Inflammatory macrophage treated with lipopolysaccharide for 4 hours (primary cell): ENCODE measurements around the gene RABL6.
A peak's percentile ranks its signal among the peaks of the same experiment; 100 is the strongest.
"Not testable (repeated sequence)": the region's sequence is repeated elsewhere in the genome, so short reads cannot be mapped to it uniquely, and the experiment has no call there.

Experiments
- DNase-seq: peaks from one replicate; pipeline ENCODE4 v3.0.0-alpha.2; 2020

Gene RABL6

GRCh38 chr9:136796775-136797347, 10.9 kb upstream of the RABL6 start:
- DNase-seq = not testable (repeated sequence)

- DNase-seq = no peak
These were observed 9.1 kb upstream of the RABL6 start for GRCh38 chr9:136798708-136799078.

- DNase-seq = no peak
These were observed 8.5 kb upstream of the RABL6 start for GRCh38 chr9:136799079-136799853.

GRCh38 chr9:136799854-136800657, 7.7 kb upstream of the RABL6 start:
- DNase-seq = peak; percentile 39

- DNase-seq = no peak
These were observed 5.4 kb upstream of the RABL6 start for GRCh38 chr9:136802321-136802720.

- not testable (repeated sequence) for DNase-seq
These were observed 4.7 kb upstream of the RABL6 start for GRCh38 chr9:136803009-136803550.

GRCh38 chr9:136803551-136804508, 3.9 kb upstream of the RABL6 start:
- no peak for DNase-seq

GRCh38 chr9:136804509-136805206, 3.1 kb upstream of the RABL6 start:
- no peak for DNase-seq

- DNase-seq = no peak
These were observed 2.5 kb upstream of the RABL6 start for GRCh38 chr9:136805207-136805740.

GRCh38 chr9:136806067-136806466, 1.7 kb upstream of the RABL6 start:
- DNase-seq = no peak

- DNase-seq = no peak
These were observed 1.0 kb upstream of the RABL6 start for GRCh38 chr9:136806631-136807201.

- no peak for DNase-seq
These were observed 492 bp downstream of the RABL6 start for GRCh38 chr9:136808075-136808805.

GRCh38 chr9:136808806-136809158, 1.0 kb downstream of the RABL6 start:
- DNase-seq = peak; percentile 16

GRCh38 chr9:136814725-136815421, 7.1 kb downstream of the RABL6 start:
- no peak for DNase-seq

GRCh38 chr9:136815422-136815782, 7.7 kb downstream of the RABL6 start:
- DNase-seq = no peak

GRCh38 chr9:136820971-136821825, 13.4 kb downstream of the RABL6 start:
- peak; percentile 33 for DNase-seq

- DNase-seq = no peak
These were observed 14.2 kb downstream of the RABL6 start for GRCh38 chr9:136821826-136822544.
